LHCN-M2 (cell line): ENCODE measurements around the gene GRIFIN. TPM values are rescaled to one million over a fixed set of nuclear protein-coding genes. Genes with fewer than 3 reads are reported as not detected.

Experiments
- DNase-seq: peaks from one replicate; pipeline ENCODE4 v3.0.0-alpha.2; 2012; ENCODE audit warnings: low read depth
- total RNA-seq: library from RNA; depleted of rRNA; stranded (reverse); fragments of >200 nt; gene quantifications from 2 replicates; pipeline ENCODE4 v1.2.3, GENCODE V29; 2014

The GRIFIN gene
- total RNA-seq, 1 experiment from 2014 or later: not detected

DNA sequence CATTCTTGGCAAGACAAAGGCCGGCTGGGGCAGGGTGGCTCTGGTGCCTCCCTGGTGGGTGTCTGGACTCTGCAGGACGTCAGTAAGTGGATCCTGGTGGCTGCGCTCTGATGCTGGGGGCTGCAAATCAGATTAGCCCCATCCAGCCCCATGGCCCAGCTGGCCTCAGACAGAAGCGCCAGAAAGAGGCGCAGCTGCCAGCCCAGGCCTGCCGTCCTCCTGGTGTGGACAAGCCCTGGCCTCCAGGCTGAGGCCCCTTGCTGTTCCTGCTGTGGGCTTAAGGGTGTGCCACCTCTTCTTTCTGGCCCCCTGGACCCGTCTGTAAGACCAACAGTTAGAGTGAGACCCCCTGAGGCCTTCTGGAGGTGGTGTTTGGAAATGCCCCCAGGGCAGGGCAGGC, 37.5 kb upstream of the GRIFIN start:
- DNase-seq: no peak

DNA sequence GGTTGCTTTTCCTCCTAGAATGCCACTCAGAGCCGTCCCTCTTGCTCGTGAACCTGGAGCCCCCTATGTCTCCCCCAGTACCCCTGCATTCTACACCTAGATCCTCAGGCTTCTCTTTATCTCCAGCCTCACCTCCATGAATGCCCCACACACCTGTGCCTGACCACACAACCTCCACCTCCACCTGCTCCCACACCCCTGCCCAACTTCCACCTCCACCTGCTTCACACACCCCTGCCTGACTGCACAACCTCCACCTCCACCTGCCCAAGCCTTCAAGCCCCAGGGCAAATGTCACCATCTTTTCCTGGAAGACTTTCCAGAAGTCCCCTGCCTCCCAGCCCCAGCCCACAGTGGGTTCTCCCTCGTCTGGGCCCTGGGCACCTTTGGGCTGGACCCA, 36.5 kb upstream of the GRIFIN start:
- DNase-seq: no peak

DNA sequence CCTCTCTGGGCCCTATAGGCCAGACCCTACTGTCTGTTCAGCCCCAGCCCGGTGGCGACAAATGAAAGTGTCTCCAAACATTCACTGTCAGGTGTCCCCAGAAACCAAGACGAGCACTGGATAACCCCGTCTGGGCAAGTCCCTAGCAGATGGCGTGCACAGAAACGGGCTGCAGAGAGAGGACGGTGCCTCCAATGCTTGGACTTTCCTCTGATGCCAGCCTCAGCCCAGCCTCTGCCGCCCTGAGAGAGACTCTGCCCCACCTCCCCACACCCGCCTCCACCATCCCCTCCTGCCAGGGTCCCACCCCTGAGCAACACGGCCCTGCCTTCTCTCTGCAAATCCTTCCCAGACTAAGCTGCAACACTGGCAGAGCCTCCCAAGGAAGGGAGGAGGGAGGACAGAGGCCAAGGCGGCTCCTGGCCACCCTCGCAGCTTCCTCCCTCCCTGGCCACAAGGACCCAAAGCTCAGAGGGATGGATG, 36.0 kb upstream of the GRIFIN start:
- no peak for DNase-seq

DNA sequence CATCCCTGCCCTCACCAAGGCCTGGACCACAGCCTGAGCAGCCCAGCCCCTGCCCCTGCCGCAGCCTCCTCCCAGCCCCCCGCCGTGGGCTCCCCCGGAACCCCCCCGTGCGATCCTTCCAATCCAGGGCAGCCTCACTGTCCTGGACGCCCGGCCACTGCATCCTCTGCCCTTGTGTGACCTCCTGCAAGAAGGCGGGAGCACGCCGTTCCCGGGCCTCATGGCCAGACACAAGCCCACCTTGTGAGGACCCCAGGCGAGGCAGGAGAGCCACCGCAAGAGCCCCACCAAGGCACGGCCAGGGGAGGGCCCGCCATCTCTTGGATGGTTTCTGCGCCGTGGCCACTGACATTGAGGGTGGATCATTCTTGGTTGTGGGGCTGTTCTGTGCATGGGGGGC, 35.6 kb upstream of the GRIFIN start:
- DNase-seq: no peak

DNA sequence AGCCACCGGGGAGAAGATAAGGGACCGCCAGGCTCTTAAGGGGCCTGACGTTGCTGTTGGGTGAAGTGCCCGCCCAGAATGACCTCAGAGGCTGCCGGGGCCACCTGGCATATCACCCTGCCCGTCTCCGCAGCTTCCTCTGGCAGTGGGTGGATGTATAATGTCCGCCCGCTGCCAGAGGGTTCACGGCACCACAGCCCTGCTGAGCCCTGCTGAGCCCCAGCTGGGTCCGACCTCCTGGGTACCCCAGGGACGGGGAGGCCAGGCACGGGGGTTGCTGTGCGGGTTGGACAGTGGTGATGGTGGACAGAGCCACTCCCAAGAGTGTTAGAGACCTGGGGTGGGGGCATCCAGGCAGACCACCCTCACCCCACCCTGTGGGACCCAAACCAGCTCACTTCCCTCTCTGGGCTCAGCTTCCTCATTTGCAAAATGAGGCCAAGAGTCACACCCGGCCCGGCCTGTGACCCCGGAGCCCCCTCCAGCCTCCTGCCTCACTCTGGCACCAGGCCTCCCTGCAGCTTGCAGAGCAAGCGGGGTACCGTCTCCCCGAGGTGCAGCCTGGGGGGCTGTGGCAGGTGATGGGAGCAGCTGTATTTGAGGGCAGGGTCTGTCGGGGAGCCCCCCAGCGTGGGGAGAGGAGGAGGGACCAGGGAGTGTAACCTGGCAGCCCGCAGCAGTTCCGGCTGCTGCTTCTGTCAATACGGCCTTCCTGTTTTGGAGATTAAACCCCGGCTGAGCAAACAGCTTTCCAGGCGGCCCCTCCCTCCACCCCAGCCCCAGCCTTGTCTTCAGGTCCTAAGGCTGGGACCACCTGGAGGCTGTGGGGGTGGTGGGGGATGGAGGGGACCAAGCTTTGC, 34.9 kb upstream of the GRIFIN start:
- no peak for DNase-seq

DNA sequence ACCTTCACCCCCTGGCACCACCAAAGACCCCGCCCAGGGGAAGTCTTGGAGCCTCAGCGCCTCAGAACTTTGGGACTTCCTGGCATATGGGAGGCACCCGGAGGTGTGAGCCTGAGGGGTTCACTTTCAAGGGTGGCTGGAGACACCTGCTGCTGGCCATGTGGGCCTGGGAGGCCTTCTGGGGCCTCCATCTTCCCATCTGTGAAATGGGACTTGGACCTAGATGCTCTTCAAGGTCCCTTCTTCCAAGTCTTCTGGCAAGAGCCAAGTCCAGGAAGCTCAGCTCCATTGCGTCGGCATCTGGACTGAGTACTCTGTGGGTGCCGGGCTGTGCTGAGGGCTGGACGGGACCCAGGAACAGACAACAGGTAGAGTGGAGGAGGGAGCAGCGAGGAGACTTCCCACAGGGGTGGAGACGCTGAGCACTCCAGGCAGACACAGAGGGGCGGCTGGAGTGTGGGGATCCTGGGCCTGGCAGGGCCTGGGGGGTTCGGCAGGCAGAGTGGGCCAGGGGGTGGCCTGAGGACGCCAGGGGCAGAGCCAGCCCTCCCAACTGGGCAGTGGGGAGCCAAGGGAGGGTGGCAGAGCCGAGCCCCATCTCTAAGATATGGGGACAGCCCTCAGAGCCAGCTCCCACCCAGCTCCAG, 34.1 kb upstream of the GRIFIN start:
- DNase-seq: no peak

DNA sequence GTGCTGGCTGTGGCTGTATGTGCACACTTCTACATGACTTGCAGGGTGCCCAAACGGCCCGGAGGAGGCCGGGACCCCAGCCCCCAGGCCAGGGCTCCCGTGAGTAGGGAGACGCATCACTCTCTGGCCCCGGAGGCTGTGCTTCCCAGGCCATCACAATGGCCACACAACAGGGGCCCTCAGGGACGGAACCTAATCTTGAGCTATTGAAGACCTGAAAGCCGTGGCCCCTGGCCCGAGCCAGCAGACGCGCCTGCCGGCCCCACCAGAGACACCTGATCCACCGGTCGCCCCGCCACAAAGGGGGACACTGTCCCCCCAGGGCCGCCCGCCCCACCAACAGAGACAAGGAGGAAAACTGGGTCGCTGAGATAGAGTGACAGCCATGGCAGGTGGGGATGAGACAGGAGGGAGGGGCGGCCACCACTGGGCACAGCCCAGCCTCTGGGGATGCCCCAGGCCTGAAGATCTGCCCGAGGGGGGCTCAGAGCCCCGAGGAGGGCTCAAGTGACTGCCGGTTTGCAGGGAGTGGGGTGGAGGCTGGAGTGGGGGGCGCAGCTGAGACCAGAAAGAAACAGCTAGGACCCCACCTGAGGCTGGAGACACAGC, 33.2 kb upstream of the GRIFIN start:
- DNase-seq: no peak

DNA sequence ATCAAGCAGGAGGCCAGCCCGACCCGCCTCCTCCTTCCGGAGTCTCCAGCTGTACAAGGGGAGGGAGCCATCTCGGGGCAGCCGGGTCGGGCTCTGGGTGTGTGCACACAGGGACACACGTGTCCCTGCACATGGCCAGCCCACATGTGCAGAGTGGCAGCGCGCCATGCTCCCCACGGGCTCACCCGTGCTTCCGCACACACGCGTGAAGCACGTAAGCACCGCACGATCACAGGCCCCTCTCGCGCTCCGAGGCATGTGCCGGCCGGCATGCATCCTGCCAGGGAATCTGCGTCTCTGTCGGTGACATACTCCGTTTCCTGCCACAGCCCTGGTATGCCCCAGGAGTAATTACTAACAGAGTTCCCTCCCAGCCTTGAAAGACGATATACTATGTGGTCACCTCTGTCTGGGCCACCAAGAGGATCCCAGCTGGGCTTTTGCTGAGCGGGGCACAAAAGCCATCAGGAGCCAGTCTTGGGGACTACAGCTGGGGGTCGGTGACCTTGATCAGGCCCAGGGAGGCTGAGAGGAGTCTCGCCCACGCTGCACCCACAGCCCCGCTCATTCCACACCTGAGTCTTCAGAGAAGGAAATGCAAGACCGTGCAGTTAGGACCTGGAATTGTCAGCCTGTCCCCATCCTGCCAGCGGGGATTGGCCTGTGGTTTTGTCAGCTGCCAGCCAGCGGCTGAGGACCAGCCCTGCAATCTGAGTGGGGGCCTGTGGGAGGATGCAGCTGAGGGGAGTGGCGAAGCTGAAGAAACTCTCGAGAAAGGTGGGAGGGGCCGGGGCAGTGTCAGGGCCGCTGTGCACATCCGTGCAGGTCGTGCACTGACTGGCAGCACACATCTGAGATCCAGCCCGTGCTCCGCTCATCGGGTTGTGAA, 32.4 kb upstream of the GRIFIN start:
- peak; percentile 58 for DNase-seq

DNA sequence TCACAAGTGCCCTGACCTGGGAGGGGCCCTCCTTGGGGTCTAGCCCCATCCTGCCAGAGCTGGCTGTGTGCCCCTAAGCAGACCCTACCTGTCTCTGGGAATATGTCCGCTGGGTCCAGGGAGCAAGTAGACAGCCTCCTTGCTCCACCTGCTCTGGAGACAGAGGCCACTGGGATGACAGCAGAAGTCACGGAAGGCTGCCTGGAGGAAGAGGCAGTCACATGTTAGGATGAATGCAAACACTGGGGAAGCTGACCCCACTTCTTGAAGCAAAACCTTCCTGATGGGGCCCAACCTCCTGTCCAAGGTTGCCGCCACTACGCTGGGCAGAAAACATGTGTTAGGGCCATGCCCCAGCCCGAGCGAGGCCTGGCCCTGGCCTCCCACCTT, 31.7 kb upstream of the GRIFIN start:
- no peak for DNase-seq

DNA sequence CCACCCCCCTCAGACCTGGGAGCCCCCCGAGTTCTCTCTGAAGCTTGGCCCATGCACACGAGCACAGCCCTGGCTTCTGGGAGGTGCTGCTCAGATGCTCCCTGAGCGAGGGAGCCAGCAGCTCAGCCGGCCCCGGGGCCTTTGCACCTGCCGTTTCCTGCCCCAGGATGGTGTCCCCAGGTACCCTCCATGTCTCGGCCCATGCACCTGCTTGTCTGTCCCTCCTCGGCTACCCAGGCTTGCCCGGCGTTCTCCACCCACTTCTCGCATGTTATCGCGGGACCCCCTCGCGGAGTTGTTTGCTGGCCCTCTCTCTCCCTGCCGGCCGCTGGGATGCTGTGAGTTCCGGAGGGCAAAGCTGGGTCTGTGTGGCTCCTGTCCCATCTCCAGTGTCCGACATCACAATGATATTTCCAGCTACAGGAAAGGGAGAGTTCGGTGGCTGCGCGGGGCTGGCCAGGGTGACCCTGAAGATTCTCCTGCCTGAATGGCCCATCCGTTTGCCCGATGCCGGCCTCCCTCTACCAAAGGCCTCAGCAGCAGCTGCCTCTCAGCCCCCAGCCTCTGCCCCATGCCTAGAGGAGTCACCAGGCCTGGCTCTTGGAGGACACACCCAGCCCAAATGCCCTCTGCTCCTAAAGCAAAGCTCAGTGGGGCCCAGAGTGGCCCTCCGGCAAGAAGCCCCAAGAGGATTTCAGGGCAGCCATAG, 31.2 kb upstream of the GRIFIN start:
- no peak for DNase-seq

DNA sequence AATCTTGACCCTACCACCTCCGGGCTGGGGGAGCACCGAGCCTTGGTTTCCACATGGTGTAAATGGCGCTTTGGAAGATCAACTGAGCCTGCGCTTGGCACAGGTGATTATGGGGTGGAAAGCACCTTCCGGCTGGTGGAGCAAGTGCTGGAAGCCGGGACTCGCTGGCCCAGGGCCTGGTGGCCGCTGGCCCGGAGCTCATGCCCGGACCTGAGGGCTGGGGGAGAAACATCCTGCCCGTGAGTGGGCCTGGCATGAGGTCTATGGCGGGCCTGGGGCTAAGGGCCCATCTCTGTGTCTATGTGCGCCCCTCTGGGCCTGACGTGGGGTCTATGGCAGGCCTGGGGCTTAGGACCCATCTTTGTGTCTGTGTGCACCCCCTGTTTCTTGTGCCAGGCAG, 29.2 kb upstream of the GRIFIN start:
- no peak for DNase-seq

DNA sequence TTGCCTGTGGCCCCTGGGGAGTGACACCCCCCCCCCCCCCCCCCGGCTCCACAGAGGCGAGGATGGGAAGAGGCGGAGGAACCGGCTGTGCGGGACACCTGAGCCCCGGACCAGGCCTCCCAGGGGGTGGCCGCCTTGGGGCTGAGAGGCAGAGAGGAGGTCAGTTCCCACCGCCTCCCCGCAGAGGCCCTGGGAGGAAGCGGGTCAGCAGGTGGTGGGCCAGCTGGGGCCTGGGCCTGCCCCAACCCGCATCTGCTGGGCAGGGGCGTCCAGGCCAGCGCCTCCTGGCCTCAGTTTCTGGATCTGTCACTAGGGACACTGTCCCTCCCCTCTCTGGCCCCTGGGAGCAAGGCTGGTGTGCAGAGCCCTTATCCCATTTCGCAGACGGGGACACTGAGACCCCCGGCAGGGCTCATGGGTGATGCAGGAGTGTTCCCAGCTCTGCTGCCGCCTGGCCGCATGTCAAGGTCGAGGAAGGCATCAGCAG, 28.7 kb upstream of the GRIFIN start:
- DNase-seq: no peak

DNA sequence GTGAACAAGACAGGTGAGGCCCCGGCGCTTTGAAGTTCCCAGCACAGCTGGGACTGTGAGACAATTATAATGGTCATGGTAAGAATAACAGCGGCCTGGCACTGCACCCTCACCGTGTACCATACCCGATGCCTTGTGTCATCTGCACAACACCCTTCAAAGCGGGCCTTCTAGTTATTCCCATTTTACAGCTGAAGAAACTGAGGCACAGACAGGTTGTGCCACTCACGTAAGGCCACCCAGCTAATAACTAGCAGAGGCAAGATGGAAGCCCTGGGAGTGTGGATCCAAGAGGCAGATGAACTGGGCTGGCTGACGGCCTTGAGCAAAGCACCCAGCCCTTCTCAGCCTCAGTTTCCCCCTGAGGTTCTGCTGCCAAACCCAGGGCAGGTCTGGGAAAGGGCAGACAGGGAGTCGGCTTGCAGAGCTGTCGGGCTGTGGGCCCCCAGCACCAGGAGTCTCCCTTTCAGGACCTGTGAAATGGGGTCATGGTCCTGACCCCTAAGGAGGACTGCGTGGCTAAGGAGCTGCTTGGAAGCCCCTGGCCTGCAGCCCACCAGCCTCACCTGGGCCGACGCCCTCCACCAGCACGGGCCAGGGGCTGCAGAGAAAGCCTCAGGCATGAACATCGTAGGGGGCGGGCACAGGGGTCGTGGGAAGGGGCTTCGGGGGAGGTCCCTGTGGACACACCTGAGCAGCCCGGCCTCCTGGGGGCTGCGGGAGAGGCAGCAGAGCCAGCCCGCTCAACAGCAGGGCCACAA, 28.1 kb upstream of the GRIFIN start:
- DNase-seq: no peak

DNA sequence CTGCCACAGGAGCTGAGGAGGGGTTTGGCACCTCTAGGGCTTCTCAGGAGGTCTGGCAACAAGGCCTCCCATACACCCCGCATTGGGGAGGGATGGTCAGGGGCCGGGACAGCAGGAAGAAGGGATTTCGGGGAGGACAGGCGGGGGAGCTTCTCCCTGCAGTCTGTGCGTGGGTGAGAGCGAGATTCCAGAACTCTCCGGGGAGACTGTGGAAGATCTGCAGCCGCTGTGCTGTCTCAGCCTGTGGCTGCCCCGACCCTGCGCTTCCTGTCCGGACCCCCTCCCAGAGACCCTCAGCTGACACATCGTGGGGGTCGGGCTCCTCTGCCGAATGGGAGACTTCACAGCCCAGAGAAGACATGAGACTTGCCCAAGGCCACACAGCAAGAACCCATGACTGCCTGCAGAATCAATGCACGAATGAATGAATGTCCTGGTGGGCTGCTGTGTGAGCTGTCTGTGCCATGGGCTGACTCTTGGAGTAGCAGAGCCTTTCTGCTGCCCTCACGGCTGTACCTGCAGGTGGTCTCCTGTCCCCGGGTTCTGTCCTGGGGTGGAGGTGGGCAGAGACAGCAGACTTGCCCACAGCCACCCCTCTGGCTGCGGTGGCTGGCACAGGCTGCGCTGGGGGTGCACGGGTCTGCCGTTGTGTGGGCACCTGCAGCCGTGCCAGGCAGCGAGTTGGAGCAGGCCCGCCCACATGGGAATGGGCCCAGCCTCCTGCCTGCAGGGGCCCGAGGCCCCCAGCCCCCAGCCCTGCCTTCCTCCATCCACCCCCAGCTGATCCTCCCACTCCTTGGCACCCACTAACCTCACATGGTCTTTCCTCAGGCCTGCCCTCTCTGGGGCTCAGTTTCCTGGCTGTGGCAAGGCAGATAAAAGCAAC, 27.1 kb upstream of the GRIFIN start:
- DNase-seq: no peak

DNA sequence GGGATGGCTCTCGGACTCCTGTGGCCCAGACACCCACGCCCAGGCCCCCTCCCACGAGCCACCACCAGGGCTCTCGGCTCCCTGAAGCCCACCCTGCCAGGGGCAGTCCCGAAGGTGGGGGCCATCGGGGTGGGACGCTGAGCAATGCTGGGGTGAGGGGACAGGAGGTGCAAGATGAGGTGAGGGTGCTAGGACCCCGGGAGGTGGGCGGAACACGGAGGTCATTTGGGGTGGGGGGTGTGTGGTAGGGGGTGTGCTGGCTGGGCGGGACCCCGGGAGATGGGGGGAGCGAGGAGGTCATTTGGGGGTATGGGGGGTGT, 26.4 kb upstream of the GRIFIN start:
- DNase-seq: no peak

DNA sequence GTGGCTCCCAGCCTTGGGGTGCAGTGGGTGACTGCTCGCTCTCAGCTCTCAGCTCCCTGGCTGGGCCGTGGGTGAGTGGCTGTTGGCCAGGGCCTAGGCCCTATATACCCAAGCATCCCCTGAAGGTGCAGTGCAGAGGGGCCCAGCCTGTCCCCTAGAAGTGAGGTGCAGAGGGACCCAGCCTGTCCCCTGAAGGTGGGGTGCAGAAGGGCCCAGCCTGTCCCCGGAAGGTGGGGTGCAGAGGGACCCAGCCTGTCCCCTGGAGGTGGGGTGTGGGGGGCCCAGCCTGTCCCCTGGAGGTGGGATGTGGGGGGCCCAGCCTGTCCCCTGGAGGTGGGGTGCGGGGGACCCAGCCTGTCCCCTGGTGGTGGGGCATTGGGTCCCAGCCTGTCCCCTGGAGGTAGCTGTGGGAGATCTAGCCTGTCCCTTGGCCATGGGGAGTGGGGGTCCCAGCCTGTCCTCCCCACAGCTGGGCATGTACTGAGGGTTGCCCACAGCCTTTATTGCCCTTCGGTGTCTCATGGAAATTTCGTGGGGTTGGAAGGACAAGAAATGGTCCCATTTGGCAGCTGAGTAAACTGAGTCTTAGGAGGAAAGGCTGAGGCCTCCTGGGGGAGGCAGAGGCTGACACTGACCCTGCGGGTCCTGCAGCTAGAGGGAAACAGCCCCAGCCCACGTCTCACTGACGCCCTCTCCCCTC, 25.9 kb upstream of the GRIFIN start:
- DNase-seq: no peak

DNA sequence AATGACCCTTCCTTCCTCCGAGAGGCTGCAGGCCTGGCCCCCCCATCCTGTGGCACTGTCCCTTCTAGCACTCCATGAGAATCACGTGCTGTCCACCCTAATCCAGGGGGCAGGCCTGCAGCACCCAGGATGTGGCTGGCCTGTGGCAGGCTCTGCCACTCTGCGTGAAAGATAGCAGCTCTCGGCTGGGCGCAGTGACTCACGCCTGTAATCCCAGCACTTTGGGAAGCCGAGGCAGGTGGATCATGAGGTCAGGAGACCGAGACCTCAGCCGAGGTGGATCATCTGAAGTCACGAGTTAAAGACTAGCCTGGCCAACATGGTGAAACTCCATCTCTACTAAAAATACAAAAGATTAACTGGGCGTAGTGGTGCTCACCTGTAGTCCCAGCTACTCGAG, 24.5 kb upstream of the GRIFIN start:
- no peak for DNase-seq

DNA sequence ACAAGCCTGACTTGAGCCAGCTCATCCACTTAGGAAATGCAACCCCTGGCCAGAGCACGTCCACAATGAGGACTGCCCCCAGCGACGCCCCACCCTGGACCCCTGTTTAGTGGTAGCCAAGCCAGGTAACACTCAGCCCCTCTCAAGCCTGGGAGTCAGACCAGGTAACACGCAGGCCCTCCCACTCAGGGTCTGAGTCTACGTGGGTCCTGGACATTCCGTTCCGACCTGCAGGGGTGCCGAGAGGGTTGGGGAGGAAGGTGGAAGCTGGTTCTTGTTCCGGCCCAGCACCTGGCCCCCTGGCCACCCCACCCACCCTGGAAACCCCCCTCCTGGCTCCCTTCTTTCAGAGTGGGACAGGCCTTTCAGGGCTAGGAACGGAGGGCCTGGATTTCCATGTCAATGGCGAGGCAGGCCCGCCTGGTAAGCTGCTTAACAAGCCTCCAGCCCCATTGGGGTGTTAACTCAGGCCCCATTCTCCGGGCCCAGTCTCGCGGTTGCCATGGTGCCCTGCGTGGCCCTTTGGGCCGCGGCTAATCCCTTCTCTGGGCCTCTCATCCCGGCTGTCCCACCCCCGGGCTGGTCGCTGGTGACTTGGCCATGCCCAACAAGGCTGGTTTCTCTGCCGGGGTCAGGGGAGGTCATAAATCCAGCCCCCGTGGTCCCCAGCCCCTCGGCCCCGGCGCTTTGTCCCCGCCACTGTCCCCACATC, 23.7 kb upstream of the GRIFIN start:
- DNase-seq: no peak
